ENCODE measurements around the gene C1QL3. TPM values are rescaled to one million over a fixed set of nuclear protein-coding genes. Genes with fewer than 3 reads are reported as not detected.

The C1QL3 gene
- total RNA-seq, 1 donor: not detected

- no peak for DNase-seq (ENCODE audit: low read depth)
- no peak overlapping the region for H3K4me3 ChIP-seq (ENCODE audit: low read depth, low read length)
- TF ChIP-seq, protein P1, sequence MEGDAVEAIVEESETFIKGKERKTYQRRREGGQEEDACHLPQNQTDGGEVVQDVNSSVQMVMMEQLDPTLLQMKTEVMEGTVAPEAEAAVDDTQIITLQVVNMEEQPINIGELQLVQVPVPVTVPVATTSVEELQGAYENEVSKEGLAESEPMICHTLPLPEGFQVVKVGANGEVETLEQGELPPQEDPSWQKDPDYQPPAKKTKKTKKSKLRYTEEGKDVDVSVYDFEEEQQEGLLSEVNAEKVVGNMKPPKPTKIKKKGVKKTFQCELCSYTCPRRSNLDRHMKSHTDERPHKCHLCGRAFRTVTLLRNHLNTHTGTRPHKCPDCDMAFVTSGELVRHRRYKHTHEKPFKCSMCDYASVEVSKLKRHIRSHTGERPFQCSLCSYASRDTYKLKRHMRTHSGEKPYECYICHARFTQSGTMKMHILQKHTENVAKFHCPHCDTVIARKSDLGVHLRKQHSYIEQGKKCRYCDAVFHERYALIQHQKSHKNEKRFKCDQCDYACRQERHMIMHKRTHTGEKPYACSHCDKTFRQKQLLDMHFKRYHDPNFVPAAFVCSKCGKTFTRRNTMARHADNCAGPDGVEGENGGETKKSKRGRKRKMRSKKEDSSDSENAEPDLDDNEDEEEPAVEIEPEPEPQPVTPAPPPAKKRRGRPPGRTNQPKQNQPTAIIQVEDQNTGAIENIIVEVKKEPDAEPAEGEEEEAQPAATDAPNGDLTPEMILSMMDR (IDR thresholded peaks at IDR 0.05; ENCODE audit: insufficient read depth, low read depth, low read length): no peak
Measured at GRCh38 chr10:16481052-16481728, 40.5 kb downstream of the C1QL3 start.

GRCh38 chr10:16478801-16479200 lies 42.9 kb downstream of the C1QL3 start:
- TF ChIP-seq, protein P1 (IDR thresholded peaks at IDR 0.05; ENCODE audit: insufficient read depth, low read depth, low read length): no peak
- no peak overlapping the region for H3K4me3 ChIP-seq (ENCODE audit: low read depth, low read length)
- no peak for DNase-seq (ENCODE audit: low read depth)

- TF ChIP-seq, protein P1 (IDR thresholded peaks at IDR 0.05; ENCODE audit: insufficient read depth, low read depth, low read length): no peak
- no peak for DNase-seq (ENCODE audit: low read depth)
Measured at GRCh38 chr10:16477757-16478156, 43.9 kb downstream of the C1QL3 start.

GRCh38 chr10:16472828-16473227 lies 48.9 kb downstream of the C1QL3 start:
- H3K4me3 ChIP-seq (ENCODE audit: low read depth, low read length): no peak overlapping the region
- no peak for DNase-seq (ENCODE audit: low read depth)
- TF ChIP-seq, protein P1 (IDR thresholded peaks at IDR 0.05; ENCODE audit: insufficient read depth, low read depth, low read length): no peak

More at GRCh38 chr10:16477757-16478156, 43.9 kb downstream of the C1QL3 start:
- H3K4me3 ChIP-seq (ENCODE audit: low read depth, low read length): no peak overlapping the region

- no peak overlapping the region for H3K4me3 ChIP-seq (ENCODE audit: low read depth, low read length)
- TF ChIP-seq, protein P1 (IDR thresholded peaks at IDR 0.05; ENCODE audit: insufficient read depth, low read depth, low read length): no peak
- DNase-seq (ENCODE audit: low read depth): no peak
Measured at GRCh38 chr10:16470747-16471146, 50.9 kb downstream of the C1QL3 start.

DNA sequence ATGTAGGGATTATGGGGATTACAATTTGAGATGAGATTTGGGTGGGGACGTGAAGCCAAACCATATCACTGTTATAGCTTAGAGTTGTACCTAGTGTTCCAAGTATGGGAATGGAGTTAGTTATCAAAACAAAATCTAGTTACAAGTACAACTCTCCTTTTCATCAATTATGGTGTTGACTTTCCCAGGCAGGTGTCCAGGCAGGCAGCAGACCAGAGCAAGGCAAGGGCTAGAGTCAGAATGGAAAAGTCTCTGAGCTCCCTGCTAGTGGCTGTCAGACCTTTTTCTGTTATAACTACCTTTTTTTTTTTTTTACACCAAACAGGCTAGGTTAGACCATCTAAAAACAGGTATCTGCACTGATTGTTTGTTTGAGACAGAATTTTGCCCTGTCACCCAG lies 55.7 kb downstream of the C1QL3 start:
- no peak overlapping the region for H3K4me3 ChIP-seq (ENCODE audit: low read depth, low read length)
- TF ChIP-seq, protein P1 (IDR thresholded peaks at IDR 0.05; ENCODE audit: insufficient read depth, low read depth, low read length): no peak
- no peak for DNase-seq (ENCODE audit: low read depth)

Small RNA genes within 50 kb of the gene (small RNA-seq; reads per million reads assigned to genes)
- 13.5 reads per million, percentile 92 among the genes with 10 or more reads in this experiment for gene RNU2-18P

Other genes with a start within 250 kb of the C1QL3 start
- 5.6 and 7.4 TPM in 2 replicates for gene PTER, start 84.9 kb downstream of the C1QL3 start, total RNA-seq

Data from fibroblast of villous mesenchyme (primary cell).